CD4-positive, alpha-beta T cell treated with Interleukin-10 for 1 hour (primary cell): ENCODE data around the gene CAMTA1.

Experiments
- DNase-seq: peaks from one replicate; pipeline ENCODE4 v3.0.0-alpha.2; 2020

The CAMTA1 gene

GRCh38 chr1:7427605-7428300, 642.5 kb downstream of the CAMTA1 start:
- DNase-seq, result no peak

- no peak for DNase-seq
These were observed 644.0 kb downstream of the CAMTA1 start for GRCh38 chr1:7429290-7429689.

GRCh38 chr1:7430047-7430608, 644.9 kb downstream of the CAMTA1 start:
- DNase-seq, result no peak

GRCh38 chr1:7430691-7431090, 645.4 kb downstream of the CAMTA1 start:
- no peak for DNase-seq

- no peak for DNase-seq
These were observed 647.0 kb downstream of the CAMTA1 start for GRCh38 chr1:7432102-7432899.

- no peak for DNase-seq
These were observed 647.7 kb downstream of the CAMTA1 start for GRCh38 chr1:7432900-7433380.

GRCh38 chr1:7434566-7434965, 649.3 kb downstream of the CAMTA1 start:
- DNase-seq, result no peak

- DNase-seq, result no peak
These were observed 650.2 kb downstream of the CAMTA1 start for GRCh38 chr1:7435276-7436055.

GRCh38 chr1:7436056-7437005, 651.1 kb downstream of the CAMTA1 start:
- no peak for DNase-seq

GRCh38 chr1:7437036-7437435, 651.8 kb downstream of the CAMTA1 start:
- no peak for DNase-seq

GRCh38 chr1:7437608-7438395, 652.5 kb downstream of the CAMTA1 start:
- DNase-seq, result no peak

GRCh38 chr1:7438396-7438785, 653.1 kb downstream of the CAMTA1 start:
- DNase-seq, result no peak

GRCh38 chr1:7438921-7439655, 653.8 kb downstream of the CAMTA1 start:
- no peak for DNase-seq

- no peak for DNase-seq
These were observed 654.9 kb downstream of the CAMTA1 start for GRCh38 chr1:7440154-7440553.

- DNase-seq, result no peak
These were observed 656.0 kb downstream of the CAMTA1 start for GRCh38 chr1:7441143-7441841.

GRCh38 chr1:7442036-7442435, 656.8 kb downstream of the CAMTA1 start:
- DNase-seq, result no peak

GRCh38 chr1:7442918-7443317, 657.7 kb downstream of the CAMTA1 start:
- DNase-seq, result no peak

GRCh38 chr1:7444363-7444762, 659.1 kb downstream of the CAMTA1 start:
- DNase-seq, result no peak

- DNase-seq, result no peak
These were observed 661.8 kb downstream of the CAMTA1 start for GRCh38 chr1:7447093-7447492.

- no peak for DNase-seq
These were observed 662.5 kb downstream of the CAMTA1 start for GRCh38 chr1:7447736-7448135.
